Measurements from ENCODE around the gene HBM.
"Not testable (repeated sequence)": the region's sequence is repeated elsewhere in the genome, so short reads cannot be mapped to it uniquely, and the experiment has no call there.

Gene HBM, protein sequence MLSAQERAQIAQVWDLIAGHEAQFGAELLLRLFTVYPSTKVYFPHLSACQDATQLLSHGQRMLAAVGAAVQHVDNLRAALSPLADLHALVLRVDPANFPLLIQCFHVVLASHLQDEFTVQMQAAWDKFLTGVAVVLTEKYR

DNA sequence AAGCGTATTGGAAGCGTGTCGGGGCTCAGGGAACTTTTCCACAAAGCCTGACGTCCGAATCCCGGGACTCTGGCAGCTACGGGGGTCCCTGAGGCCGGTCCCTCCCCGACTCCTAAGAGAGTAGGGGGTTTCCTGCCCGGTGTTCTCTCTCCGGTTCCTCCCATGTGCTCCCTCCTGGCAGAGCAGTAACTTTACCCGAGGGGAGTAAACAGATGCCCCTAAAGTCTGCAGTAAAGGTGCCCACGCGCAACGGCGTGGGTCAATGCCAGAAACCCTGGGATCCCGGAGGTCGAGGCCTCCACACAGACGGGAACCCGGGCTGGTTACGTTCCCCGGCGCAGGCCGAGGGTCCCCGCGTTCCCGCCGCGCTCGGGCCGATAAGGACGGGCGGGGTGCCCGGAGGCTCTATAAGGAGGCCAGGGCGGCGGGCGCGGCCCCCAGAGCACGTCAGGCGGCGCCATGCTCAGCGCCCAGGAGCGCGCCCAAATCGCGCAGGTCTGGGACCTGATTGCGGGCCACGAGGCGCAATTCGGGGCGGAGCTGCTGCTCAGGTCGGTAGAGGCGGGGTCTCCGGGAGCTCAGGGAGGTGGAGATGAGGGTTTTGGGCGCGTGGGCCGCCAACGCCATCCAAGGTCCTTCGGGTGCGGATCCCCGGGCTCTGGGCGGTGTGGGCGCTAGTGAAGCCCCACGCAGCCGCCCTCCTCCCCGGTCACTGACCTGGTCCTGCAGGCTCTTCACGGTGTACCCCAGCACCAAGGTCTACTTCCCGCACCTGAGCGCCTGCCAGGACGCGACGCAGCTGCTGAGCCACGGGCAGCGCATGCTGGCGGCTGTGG, at the start of gene HBM:
TSS of gene HBM (plus strand) at position 440 of the 836 bp plus-strand sequence. CDS start at position 460, 20 bp downstream.
- ATAC-seq (ENCODE audit: low read depth) = peak; percentile 47
- Mint-ChIP-seq H3K9me3 (no peaks in the 10 kb centered on the region), H3K27ac (no peak within 1 kb of the TSS), H3K4me3 (peak within 1 kb of the TSS; percentile 53), H3K27me3 (peaks cover 28% of the 10 kb centered on the region), H3K4me1 (peaks cover 3% of the 10 kb centered on the region), H3K36me3 (peaks cover 1% of the 10 kb centered on the region)
- no peak for DNase-seq (ENCODE audit: low spot score in 2 of 2)

DNA sequence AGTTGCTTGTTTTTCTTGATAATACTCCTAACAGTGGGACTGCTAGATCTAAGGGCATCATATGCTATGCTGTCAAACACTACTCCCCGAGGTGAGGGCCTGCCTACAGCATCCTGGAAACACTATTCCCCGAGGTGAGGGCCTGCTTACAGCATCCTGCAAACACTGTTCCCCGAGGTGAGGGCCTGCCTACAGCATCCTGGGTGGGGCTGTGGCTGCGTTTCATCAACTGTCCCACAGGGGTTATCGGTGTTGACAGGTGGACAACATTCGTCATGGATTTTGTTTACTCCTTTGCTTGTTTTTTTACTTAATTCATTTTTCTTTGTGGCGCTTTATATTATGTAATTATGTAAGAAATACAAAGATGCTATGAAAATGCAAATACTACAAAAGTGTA, 49.8 kb upstream of the HBM start:
- no peak for ATAC-seq (ENCODE audit: low read depth)
- H3K4me1 Mint-ChIP-seq = peaks cover 2% of the 10 kb centered on the region

DNA sequence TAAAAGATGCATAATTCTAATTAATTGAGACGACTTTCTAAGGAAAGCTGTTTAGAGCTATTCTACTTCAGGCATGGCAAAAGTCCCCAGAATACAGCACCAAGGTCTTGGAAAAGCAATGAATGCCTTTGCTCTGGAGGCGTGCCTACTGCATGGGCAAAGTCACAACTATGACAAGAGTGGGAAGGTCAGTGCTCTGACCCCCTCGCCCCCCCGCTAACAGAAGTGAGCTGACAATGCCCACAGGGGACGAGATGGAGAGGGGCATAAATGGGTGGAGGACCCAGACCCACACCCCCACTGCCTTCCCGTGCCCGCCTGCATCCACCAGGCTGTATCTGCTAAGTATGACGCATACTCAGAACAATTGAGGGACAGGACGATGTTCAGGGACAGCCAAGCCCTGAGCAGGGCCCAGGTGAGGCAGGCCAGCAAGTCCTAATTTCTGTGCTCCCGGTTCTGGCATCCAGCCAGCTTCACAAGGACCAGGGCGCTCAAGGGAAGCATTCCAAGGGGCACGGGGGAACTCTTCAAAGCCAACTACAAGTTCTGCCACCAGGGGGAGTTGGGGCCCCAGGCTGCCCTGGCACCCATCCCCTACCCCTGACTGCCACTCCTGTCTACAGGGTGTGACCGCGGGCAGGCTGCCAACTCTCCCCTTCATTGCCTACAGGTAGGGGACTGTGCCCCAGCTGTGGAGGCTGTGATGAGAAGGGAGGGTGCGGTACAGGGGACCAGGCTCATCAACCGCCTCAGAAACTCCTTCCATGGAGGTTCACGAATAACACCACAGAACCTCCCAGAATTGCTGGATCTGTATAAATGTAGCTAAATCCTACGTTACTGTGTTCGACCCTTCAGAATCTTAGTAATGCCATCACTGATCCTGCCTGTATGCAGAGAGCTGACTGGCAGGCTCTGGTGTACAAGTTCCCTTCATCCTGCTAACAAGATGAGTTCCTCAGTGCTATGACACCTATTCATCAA, 48.1 kb upstream of the HBM start:
- Mint-ChIP-seq H3K36me3 (peaks cover 8% of the 10 kb centered on the region), H3K4me1 (peaks cover 2% of the 10 kb centered on the region), H3K9me3 (no peaks in the 10 kb centered on the region), H3K4me3 (no peak overlapping the region), H3K27me3 (no peaks in the 10 kb centered on the region), H3K27ac (no peak overlapping the region)
- DNase-seq (ENCODE audit: low spot score in 2 of 2) (peak; percentile 65 to 71), ATAC-seq (ENCODE audit: low read depth) (peak; percentile 90)

More for the DNA sequence above, 49.8 kb upstream of the HBM start:
- Mint-ChIP-seq H3K9me3 (no peaks in the 10 kb centered on the region), H3K27ac (no peak overlapping the region), H3K4me3 (no peak overlapping the region), H3K27me3 (no peaks in the 10 kb centered on the region), H3K36me3 (peaks cover 10% of the 10 kb centered on the region)
- no peak for DNase-seq (ENCODE audit: low spot score in 2 of 2)

DNA sequence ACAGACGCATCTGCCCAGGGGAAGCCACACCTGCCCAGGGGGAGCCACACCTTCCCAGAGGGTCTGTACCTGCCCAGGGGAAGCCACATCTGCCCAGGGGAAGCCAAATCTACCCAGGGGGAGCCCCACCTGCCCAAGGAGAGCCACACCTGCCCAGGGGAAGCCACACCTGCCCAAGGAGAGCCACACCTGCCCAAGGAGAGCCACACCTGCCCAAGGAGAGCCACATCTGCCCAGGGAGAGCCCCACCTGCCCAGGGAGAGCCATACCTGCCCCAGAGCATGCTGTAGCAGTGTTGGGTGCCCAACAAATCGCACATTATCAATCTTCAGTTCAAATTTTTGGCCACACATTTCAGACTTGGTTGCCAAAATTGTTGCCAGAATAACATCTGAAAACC, 46.9 kb upstream of the HBM start:
- H3K9me3 Mint-ChIP-seq = no peaks in the 10 kb centered on the region
- H3K27ac Mint-ChIP-seq = no peak overlapping the region
- H3K27me3 Mint-ChIP-seq = no peaks in the 10 kb centered on the region
- no peak overlapping the region for H3K4me3 Mint-ChIP-seq
- peaks cover 6% of the 10 kb centered on the region for H3K36me3 Mint-ChIP-seq
- ATAC-seq (ENCODE audit: low read depth) (no peak), DNase-seq (ENCODE audit: low spot score in 2 of 2) (no peak)
- H3K4me1 Mint-ChIP-seq = peaks cover 2% of the 10 kb centered on the region

DNA sequence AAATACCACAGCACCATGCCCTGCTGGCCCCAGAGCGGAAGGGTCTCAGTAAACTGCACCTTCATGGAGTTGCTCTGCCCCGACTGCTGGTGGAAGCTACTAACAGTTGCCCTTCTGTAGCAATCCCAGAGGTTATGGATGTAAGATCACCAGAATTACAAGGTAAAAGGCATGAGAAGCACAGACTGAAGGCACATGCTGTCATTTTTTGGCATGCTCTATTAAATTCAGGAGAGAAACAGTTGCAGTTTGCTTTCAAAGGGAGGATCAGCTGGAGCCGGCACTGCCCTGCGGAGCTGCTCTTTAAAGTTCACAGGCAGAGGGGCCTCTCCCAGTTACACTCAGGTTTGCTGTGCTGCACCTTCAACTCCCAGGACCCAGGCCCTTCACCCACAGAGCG, 46.5 kb upstream of the HBM start:
- Mint-ChIP-seq H3K27me3 (no peaks in the 10 kb centered on the region), H3K4me3 (no peak overlapping the region), H3K27ac (no peak overlapping the region), H3K9me3 (no peaks in the 10 kb centered on the region), H3K4me1 (peaks cover 2% of the 10 kb centered on the region), H3K36me3 (peaks cover 5% of the 10 kb centered on the region)
- DNase-seq (ENCODE audit: low spot score in 2 of 2) (no peak), ATAC-seq (ENCODE audit: low read depth) (no peak)

DNA sequence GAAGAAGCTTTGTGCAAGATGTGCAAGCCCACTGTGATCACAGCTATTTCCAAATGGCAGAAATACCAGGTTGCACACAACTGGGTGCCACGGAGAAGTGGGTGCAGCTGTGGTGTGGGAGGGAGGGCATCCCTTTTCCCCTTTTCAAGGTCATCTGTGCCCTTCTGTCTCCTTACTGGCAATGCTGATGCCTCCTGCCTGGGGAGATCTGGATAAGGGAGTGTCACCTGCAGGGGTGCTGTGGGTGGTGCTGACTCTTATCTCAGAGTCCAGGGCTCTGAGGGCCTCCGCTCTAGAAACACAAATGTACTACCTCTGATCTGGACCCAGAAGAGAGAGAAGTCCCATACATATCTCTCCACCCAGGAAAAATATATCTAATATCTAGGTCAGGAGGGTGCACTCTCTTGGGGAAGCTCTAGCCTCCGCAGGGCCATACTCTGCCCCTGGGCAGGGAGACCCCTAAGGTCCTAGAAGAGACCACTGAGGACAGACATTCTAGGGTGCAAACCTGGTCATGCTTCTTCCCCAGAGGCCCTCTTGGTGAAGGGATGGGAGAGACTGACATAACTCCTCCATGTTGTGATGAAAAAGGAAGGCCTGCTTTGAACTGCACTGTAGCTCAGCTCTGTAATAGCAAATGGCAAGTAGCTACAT, 45.8 kb upstream of the HBM start:
- no peaks in the 10 kb centered on the region for H3K27me3 Mint-ChIP-seq
- no peaks in the 10 kb centered on the region for H3K9me3 Mint-ChIP-seq
- peaks cover 2% of the 10 kb centered on the region for H3K4me1 Mint-ChIP-seq
- H3K36me3 Mint-ChIP-seq = peaks cover 3% of the 10 kb centered on the region
- DNase-seq (ENCODE audit: low spot score in 2 of 2) (no peak), ATAC-seq (ENCODE audit: low read depth) (no peak)
- H3K4me3 Mint-ChIP-seq = no peak overlapping the region
- no peak overlapping the region for H3K27ac Mint-ChIP-seq

DNA sequence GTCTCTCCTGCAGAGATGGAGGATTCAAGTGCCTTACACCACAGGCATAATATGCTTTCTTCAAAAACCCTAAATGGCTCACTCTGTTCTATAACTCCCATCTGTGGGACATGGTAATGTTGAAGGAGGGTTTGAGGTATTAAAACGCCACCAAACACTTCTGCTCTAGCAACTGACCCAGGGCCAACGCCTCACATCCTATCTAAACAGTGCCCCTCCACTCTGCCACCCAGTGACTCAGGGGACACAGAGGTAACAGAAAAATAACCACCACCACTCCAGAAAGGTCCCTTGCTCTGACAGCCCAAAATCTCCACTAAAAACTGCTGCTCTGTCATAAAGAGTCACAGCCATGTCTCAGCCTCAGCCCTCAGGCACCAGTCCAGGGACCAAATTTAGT, 45.0 kb upstream of the HBM start:
- Mint-ChIP-seq H3K27ac (no peak overlapping the region), H3K9me3 (no peaks in the 10 kb centered on the region), H3K27me3 (no peaks in the 10 kb centered on the region), H3K4me3 (no peak overlapping the region), H3K36me3 (peaks cover 3% of the 10 kb centered on the region), H3K4me1 (peaks cover 2% of the 10 kb centered on the region)
- no peak for ATAC-seq (ENCODE audit: low read depth)
- no peak for DNase-seq (ENCODE audit: low spot score in 2 of 2)

DNA sequence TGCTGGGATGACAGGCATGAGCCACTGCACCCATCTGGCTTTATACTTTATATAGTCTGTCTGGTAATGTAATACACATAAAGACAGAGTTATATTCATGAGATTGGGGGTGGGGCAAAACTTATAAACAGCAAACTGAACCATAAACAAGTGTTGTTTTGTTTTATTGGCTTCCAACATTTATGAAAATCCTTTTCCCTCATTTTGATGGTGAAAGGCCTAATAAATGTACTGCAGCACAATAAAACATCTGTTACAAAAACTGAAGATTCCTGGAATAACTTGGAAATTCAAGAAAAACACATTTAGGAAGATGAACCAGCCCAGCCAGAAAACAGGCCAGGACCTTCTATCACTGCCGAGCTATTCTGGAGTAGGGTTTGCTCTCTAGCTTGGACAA, 43.4 kb upstream of the HBM start:
- Mint-ChIP-seq H3K36me3 (peaks cover 1% of the 10 kb centered on the region), H3K27ac (no peak overlapping the region), H3K4me3 (no peak overlapping the region), H3K9me3 (no peaks in the 10 kb centered on the region), H3K27me3 (no peaks in the 10 kb centered on the region), H3K4me1 (peaks cover 2% of the 10 kb centered on the region)
- DNase-seq (ENCODE audit: low spot score in 2 of 2) (no peak), ATAC-seq (ENCODE audit: low read depth) (no peak)

DNA sequence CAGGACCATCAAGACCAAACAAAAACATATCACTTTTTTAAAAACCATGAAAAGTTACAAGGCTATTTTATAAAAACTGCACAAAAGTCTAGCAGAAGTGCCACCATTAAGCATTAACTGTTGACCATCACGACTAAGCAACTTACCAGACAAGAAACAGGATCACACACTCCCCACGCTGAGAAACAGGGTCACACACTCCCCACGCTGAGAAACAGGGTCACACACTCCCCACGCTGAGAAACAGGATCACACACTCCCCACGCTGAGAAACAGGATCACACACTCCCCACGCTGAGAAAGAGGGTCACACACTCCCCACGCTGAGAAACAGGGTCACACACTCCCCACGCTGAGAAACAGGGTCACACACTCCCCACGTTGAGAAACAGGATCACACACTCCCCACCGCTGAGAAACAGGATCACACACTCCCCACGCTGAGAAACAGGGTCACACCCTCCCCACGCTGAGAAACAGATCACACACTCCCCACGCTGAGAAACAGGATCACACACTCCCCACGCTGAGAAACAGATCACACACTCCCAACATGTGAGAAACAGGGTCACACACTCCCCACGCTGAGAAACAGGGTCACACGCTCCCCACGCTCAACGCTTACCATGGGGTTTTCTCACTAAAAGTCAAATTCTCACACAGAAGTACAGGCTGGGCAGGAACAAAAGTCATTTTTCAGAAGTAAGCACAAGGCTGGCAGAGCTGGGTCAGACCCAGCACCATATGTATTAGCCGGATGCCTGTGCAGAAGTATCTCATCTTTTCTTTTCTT, 42.0 kb upstream of the HBM start:
- not testable (repeated sequence) for H3K27me3 Mint-ChIP-seq; H3K9me3 Mint-ChIP-seq; H3K4me3 Mint-ChIP-seq; H3K27ac Mint-ChIP-seq; DNase-seq (ENCODE audit: low spot score in 2 of 2); H3K36me3 Mint-ChIP-seq; ATAC-seq (ENCODE audit: low read depth); H3K4me1 Mint-ChIP-seq

DNA sequence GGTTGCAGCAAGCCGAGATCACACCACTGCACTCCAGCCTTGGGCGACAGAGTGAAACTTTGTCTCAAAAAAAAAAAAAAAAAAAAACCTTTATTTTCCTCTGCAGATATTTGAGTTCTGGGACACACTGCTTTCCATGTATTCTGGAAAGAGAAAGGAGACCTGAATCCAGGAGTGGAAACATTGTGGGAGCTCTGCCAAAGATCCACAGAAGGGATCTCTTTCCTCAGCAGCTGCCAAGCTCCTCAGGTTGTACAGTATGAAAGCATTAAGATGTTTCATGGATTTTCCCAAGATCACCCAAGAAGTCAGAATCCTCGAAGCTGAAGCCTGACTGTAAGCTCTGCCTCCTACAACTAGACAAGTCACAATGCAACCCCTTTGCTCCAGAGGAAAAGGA, 40.8 kb upstream of the HBM start:
- H3K4me3 Mint-ChIP-seq = no peak overlapping the region
- peaks cover 3% of the 10 kb centered on the region for H3K4me1 Mint-ChIP-seq
- DNase-seq (ENCODE audit: low spot score in 2 of 2) = no peak
- peaks cover 1% of the 10 kb centered on the region for H3K36me3 Mint-ChIP-seq
- H3K27ac Mint-ChIP-seq = no peak overlapping the region
- no peaks in the 10 kb centered on the region for H3K27me3 Mint-ChIP-seq
- H3K9me3 Mint-ChIP-seq = no peaks in the 10 kb centered on the region
- no peak for ATAC-seq (ENCODE audit: low read depth)

DNA sequence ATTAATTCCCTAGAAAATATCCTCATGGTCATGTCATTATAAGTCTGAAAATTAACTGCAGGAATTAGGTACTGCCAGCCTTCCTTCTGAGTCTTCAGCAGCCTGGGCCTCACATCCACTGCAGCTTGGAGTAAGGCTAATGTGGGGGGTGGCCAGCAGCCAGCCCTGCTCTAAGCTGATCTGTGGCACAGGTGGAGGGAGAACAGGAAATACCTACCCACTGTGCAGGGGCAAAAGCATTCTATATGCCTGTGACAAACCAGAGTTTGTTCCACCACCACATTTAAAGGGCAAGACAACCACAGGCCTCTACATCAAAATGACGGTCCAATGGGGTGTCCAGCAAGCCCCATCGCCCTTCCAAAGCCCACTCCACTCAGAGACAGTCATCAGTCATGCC, 36.7 kb upstream of the HBM start:
- H3K27me3 Mint-ChIP-seq = no peaks in the 10 kb centered on the region
- no peak for DNase-seq (ENCODE audit: low spot score in 2 of 2)
- peaks cover 5% of the 10 kb centered on the region for H3K36me3 Mint-ChIP-seq
- ATAC-seq (ENCODE audit: low read depth) = no peak
- H3K4me3 Mint-ChIP-seq = no peak overlapping the region
- peaks cover 5% of the 10 kb centered on the region for H3K4me1 Mint-ChIP-seq
- H3K27ac Mint-ChIP-seq = no peak overlapping the region
- H3K9me3 Mint-ChIP-seq = no peaks in the 10 kb centered on the region

DNA sequence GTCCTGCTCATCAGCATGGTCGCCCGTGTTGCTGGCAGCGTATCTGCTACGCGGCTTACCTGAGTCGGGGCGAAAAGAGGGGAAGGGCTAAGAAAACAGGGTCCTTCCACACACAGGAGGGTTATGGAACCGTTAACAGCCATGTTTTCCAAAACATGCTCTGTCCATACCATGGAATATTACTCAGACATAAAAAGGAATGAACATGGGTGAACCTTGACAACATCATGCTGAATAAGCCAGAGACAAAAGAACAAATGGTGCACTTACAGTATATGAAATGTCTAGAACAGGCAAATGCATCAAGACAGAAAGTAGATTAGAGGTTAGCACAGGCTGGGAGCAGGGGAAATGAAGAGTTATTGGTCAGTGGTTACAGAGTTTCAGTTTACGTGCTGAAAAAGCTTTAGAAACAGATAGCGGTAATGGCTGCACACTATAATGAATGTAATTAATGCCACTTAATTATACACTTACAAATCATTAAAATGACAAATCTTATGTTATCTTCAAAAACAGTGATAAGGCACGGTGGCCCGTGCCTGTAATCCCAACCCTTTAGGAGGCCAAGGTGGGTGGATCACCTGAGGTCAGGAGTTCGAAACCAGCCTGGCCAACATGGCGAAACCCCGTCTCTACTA, 35.1 kb upstream of the HBM start:
- Mint-ChIP-seq H3K27ac (no peak overlapping the region), H3K27me3 (no peaks in the 10 kb centered on the region), H3K4me3 (no peak overlapping the region), H3K36me3 (peaks cover 3% of the 10 kb centered on the region), H3K4me1 (peaks cover 13% of the 10 kb centered on the region), H3K9me3 (no peaks in the 10 kb centered on the region)
- ATAC-seq (ENCODE audit: low read depth) (no peak), DNase-seq (ENCODE audit: low spot score in 2 of 2) (no peak)

DNA sequence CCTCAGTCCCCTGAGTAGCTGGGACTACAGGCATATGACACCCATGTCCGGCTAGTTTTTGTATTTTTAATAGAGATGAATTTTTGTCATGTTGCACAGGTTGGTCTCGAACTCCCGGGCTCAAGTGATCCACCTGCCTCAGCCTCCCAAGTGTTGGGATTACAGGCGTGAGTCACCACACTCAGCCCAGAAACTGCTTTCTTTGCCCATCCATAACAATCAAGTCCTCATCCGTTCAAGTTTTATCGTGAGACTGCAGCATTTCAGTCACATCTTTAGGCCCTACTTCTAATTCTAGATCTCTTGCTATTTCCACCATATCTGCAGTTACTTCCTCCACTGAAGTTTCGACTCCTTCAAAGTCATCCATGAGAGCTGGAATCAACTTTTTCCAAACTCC, 33.7 kb upstream of the HBM start:
- H3K36me3 Mint-ChIP-seq = peaks cover 6% of the 10 kb centered on the region
- H3K27me3 Mint-ChIP-seq = no peaks in the 10 kb centered on the region
- no peak overlapping the region for H3K27ac Mint-ChIP-seq
- H3K4me3 Mint-ChIP-seq = no peak overlapping the region
- peaks cover 16% of the 10 kb centered on the region for H3K4me1 Mint-ChIP-seq
- no peak for ATAC-seq (ENCODE audit: low read depth)
- no peaks in the 10 kb centered on the region for H3K9me3 Mint-ChIP-seq
- DNase-seq (ENCODE audit: low spot score in 2 of 2) = no peak
